B cell (primary cell): ENCODE measurements around the gene CNKSR2. TPM values are rescaled to one million over a fixed set of nuclear protein-coding genes. Genes with fewer than 3 reads are reported as not detected.

ENCODE experiments used
- ATAC-seq: fragments of 200-7000 bp; cut with Tn5 transposase; one replicate; pipeline ENCODE4 v1.10.0; 2021; ENCODE audit warnings: low read depth, mild to moderate bottlenecking, moderate number of reproducible peaks, moderate library complexity
- CTCF ChIA-PET: fragments of 350-600 bp; sonication (Branson Sonifier 250); formaldehyde crosslinking; loops from one replicate; lab custom pipeline; 2021; ENCODE audit warnings: antibody characterized with exemption, inconsistent platforms; lab: Charles Lee
- POLR2A ChIA-PET: fragments of 350-600 bp; sonication (Branson Sonifier 250); formaldehyde crosslinking; loops from one replicate; lab custom pipeline; 2021; ENCODE audit warnings: antibody characterized with exemption; lab: Charles Lee
- DNase-seq: peaks from one replicate; pipeline ENCODE4 v3.0.0; 2013
- H2AFZ ChIP-seq: 2 replicates; pipeline ENCODE4 v1.6.1; 2012; ENCODE audit warnings: mild to moderate bottlenecking, low read depth, low read length; ENCODE audit not compliant: insufficient read depth, poor library complexity, severe bottlenecking
- H3K27ac ChIP-seq, 2 donors: 1 replicate in 1 of 2; 2 replicates in 1 of 2; pipeline ENCODE4 v1.5.1; 2012 to 2013; ENCODE audit warnings: low read length in 2 of 2, mild to moderate bottlenecking in 2 of 2, moderate library complexity in 1 of 2
- H3K27me3 ChIP-seq, 4 experiments: fragments of 200-600 bp in 1 of 4; sonication (generic) in 1 of 4; replicated peaks in 1 of 4; 1 replicate in 2 of 4; 2 replicates in 2 of 4; pipeline versions ENCODE4 v1.6.1 to v1.7.0; 2013 to 2016; ENCODE audit warnings: low read length in 3 of 4, mild to moderate bottlenecking in 2 of 4, mixed read lengths in 1 of 4, moderate library complexity in 1 of 4; ENCODE audit not compliant: insufficient read depth in 4 of 4, control insufficient read depth in 3 of 4; ENCODE audit errors: control extremely low read depth in 1 of 4
- H3K36me3 ChIP-seq, 2 experiments: replicated peaks in 1 of 2; 1 replicate in 1 of 2; 2 replicates in 1 of 2; pipeline versions ENCODE4 v1.6.1 to v1.7.1; 2013; ENCODE audit warnings: low read length in 1 of 2; ENCODE audit not compliant: insufficient read depth in 2 of 2, control insufficient read depth in 1 of 2; ENCODE audit errors: control extremely low read depth in 1 of 2, extremely low read depth in 1 of 2
- H3K4me1 ChIP-seq, 2 donors: fragments of 200-600 bp in 1 of 2; sonication (generic) in 1 of 2; 1 replicate in 1 of 2; 2 replicates in 1 of 2; pipeline versions ENCODE4 v1.5.1 to v1.6.1; 2013 to 2017; ENCODE audit warnings: low read length in 2 of 2; ENCODE audit not compliant: control insufficient read depth in 2 of 2, insufficient read depth in 2 of 2
- H3K4me2 ChIP-seq: replicated peaks from 2 replicates; pipeline ENCODE3; 2012; ENCODE audit warnings: mild to moderate bottlenecking, low read depth, low read length; ENCODE audit not compliant: poor library complexity, severe bottlenecking
- H3K4me3 ChIP-seq, 5 experiments: fragments of 200-600 bp in 1 of 5; sonication (generic) in 1 of 5; 1 replicate in 3 of 5; 2 replicates in 2 of 5; pipeline versions ENCODE4 v1.5.1 to v1.7.0; 2011 to 2016; ENCODE audit warnings: low read length in 4 of 5, mild to moderate bottlenecking in 4 of 5, low read depth in 2 of 5, control low read depth in 1 of 5, moderate library complexity in 1 of 5; ENCODE audit not compliant: insufficient read depth in 1 of 5; ENCODE audit errors: control extremely low read depth in 1 of 5, extremely low read depth in 1 of 5
- H3K79me2 ChIP-seq: fragments of 200-600 bp; sonication (generic); one replicate; pipeline ENCODE4 v1.6.0; 2016; ENCODE audit warnings: low read length; ENCODE audit not compliant: control insufficient read depth, insufficient read depth
- H3K9ac ChIP-seq: fragments of 200-600 bp; sonication (generic); 2 replicates; pipeline ENCODE4 v1.6.1; 2017; ENCODE audit warnings: mild to moderate bottlenecking, low read length, moderate library complexity
- H3K9me3 ChIP-seq, 3 donors: one replicate each; pipeline versions ENCODE4 v1.6.1 to v1.7.1; 2013; ENCODE audit warnings: low read length in 2 of 3; ENCODE audit not compliant: control insufficient read depth in 2 of 3, insufficient read depth in 1 of 3; ENCODE audit errors: control extremely low read depth in 1 of 3
- H4K20me1 ChIP-seq: 2 replicates; pipeline ENCODE4 v1.6.0; 2012; ENCODE audit warnings: mild to moderate bottlenecking, low read length; ENCODE audit not compliant: insufficient read depth, control insufficient read depth, poor library complexity, severe bottlenecking
- H3K27ac Mint-ChIP-seq: one replicate; pipeline ENCODE4 v1.8.0; 2021; ENCODE audit warnings: mixed read lengths
- H3K27me3 Mint-ChIP-seq: one replicate; pipeline ENCODE4 v1.8.0; 2021; ENCODE audit warnings: mixed read lengths
- H3K4me1 Mint-ChIP-seq: one replicate; pipeline ENCODE4 v1.8.0; 2021; ENCODE audit warnings: mixed read lengths
- H3K4me3 Mint-ChIP-seq: one replicate; pipeline ENCODE4 v1.8.0; 2021; ENCODE audit warnings: mixed read lengths
- H3K9me3 Mint-ChIP-seq: one replicate; pipeline ENCODE4 v1.8.0; 2022; ENCODE audit warnings: mixed read lengths; ENCODE audit not compliant: insufficient read depth
- EZH2 ChIP-seq: IDR thresholded peaks from 2 replicates; pipeline ENCODE4 v1.6.1; 2012; ENCODE audit warnings: borderline replicate concordance, low read depth, mild to moderate bottlenecking, moderate library complexity, low read length; ENCODE audit not compliant: insufficient read depth, poor library complexity, severe bottlenecking
- WGBS: methylation state at CpG from one replicate; pipeline ENCODE4 v1.1.5; 2013; ENCODE audit warnings: missing lambda C conversion rate; ENCODE audit not compliant: insufficient coverage; 5-methylcytosine and 5-hydroxymethylcytosine counted together
- intact Hi-C: fragments of 100-400 bp; cut with micrococcal nuclease; formaldehyde crosslinking; loops from one replicate; pipeline ENCODE4 v1.10.0; 2022
- polyA plus RNA-seq: library from polyadenylated mRNA; depleted of rRNA; stranded (reverse); fragments of >200 nt; gene quantifications from 2 replicates; pipeline ENCODE4 v1.2.3, GENCODE V29; 2012
- total RNA-seq, 2 donors: library from RNA; stranded (reverse); fragments of 120-200 nt in 1 of 2; gene quantifications; 1 replicate in 1 of 2; 2 replicates in 1 of 2; pipeline versions ENCODE4 v1.2.3 to v1.2.4, GENCODE V29; 2013 to 2022
- TF ChIP-seq, protein P1 (sequence below): fragments of 200-600 bp; IDR thresholded peaks from one replicate; pipeline ENCODE4 v1.8.0; 2022; ENCODE audit warnings: antibody characterized with exemption, mild to moderate bottlenecking

Gene CNKSR2
- total and polyA plus RNA-seq, 2 donors (not counting 1 experiment from before 2014, with no cell fraction given), result 11.5 to 18.8 TPM

DNA sequence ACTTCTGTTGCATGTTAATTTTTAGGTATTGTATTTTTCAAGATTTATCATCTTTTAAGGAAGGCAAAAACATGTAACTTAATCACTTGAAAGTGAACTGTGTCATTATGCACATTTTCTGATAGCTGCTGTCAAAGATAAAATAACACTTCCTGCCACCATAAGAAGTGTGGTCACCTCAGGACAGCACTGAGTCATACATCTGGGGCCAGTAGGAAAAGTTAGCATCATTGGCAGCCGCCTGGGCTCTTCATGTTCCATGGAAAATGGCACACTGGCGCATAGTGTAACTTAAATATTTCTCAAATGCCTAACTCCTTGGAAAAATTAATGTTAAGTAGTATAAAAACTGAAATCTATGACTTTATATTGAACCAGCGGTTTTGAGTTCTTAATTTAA is 24.2 kb downstream of the CNKSR2 start:
- TF ChIP-seq, protein P1, sequence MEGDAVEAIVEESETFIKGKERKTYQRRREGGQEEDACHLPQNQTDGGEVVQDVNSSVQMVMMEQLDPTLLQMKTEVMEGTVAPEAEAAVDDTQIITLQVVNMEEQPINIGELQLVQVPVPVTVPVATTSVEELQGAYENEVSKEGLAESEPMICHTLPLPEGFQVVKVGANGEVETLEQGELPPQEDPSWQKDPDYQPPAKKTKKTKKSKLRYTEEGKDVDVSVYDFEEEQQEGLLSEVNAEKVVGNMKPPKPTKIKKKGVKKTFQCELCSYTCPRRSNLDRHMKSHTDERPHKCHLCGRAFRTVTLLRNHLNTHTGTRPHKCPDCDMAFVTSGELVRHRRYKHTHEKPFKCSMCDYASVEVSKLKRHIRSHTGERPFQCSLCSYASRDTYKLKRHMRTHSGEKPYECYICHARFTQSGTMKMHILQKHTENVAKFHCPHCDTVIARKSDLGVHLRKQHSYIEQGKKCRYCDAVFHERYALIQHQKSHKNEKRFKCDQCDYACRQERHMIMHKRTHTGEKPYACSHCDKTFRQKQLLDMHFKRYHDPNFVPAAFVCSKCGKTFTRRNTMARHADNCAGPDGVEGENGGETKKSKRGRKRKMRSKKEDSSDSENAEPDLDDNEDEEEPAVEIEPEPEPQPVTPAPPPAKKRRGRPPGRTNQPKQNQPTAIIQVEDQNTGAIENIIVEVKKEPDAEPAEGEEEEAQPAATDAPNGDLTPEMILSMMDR, result no peak
- TF ChIP-seq EZH2, result no peak
- intact Hi-C loops, result no loop called here
- Histone ChIP-seq H4K20me1 (no peaks in the 10 kb centered on the region), H3K4me2 (no peak overlapping the region), H3K4me1 (peaks cover 4 to 10% of the 10 kb centered on the region in 2 donors), H3K27ac (no peak overlapping the region), H3K9me3 (no peaks in the 10 kb centered on the region), H3K9ac (no peak overlapping the region), H3K4me3 (no peak overlapping the region), H3K36me3 (no peaks in the 10 kb centered on the region), H3K27me3 (no peaks in the 10 kb centered on the region), H2AFZ (no peak overlapping the region), H3K79me2 (peaks cover 7% of the 10 kb centered on the region)
- no peak for DNase-seq
- ATAC-seq, result no peak
- H3K9me3 Mint-ChIP-seq, result no peaks in the 10 kb centered on the region
- no CpG with 5 or more reads among the region's 3 CpGs for WGBS
- H3K4me1 Mint-ChIP-seq, result peaks cover 23% of the 10 kb centered on the region
- no peaks in the 10 kb centered on the region for H3K27me3 Mint-ChIP-seq
- POLR2A ChIA-PET, result no interaction called here
- H3K27ac Mint-ChIP-seq, result no peak overlapping the region
- no peak overlapping the region for H3K4me3 Mint-ChIP-seq
- CTCF ChIA-PET, result no interaction called here

DNA sequence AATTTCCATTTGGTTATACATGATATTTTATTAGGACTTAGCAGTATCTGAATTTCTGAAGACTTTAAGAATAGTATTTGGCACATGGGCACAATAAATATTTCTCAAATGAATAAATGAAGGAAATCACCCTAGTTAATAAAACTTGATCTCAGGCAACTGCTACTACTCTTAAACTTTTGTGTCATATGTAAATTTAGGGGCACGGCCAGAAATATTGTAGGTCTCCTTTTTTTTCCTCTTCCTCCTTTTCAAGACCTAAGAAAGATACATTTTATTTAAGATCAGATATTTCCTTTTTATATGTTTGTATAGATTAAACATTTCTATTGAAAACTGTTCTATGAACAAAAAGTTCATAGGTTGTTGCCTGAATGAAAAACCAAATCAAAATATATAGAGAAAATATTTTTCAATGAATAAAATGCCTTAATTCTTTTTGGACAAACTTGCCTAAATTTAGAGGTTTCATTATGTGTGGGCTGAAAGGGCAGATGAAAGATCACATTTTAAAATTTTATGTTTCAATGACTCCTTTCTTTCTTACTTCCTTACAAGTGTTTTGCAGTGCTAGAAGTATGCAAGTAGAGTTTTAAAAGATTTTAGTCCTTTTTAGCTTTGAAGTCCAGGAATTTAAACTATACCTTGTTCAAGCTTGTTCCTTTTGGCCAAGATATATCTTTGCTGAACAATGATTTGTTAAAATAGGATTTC is 26.3 kb downstream of the CNKSR2 start:
- POLR2A ChIA-PET, result interaction anchor here (0.6 kb wide), 1 partner anchor 26 kb away, joined by 4 read pairs; the partner anchor contains the start of gene CNKSR2
- no peak overlapping the region for H2AFZ ChIP-seq
- intact Hi-C loops, result no loop called here
- H3K27ac Mint-ChIP-seq, result no peak overlapping the region
- no peaks in the 10 kb centered on the region for H3K27me3 Mint-ChIP-seq
- WGBS, result no CpG with 5 or more reads among the region's 1 CpG
- no peaks in the 10 kb centered on the region for H3K9me3 Mint-ChIP-seq
- no peak overlapping the region for H3K4me3 ChIP-seq
- no peak for DNase-seq
- H4K20me1 ChIP-seq, result no peaks in the 10 kb centered on the region
- H3K9me3 ChIP-seq, result no peaks in the 10 kb centered on the region
- peak overlapping the region in 1 of 2 donors; percentile 31 for H3K27ac ChIP-seq
- peaks cover 5% of the 10 kb centered on the region for H3K79me2 ChIP-seq
- ATAC-seq, result no peak
- H3K4me1 ChIP-seq, result peaks cover 4 to 10% of the 10 kb centered on the region in 2 donors
- TF ChIP-seq, protein P1, result no peak
- TF ChIP-seq EZH2, result no peak
- no peak overlapping the region for H3K4me3 Mint-ChIP-seq
- no peak overlapping the region for H3K4me2 ChIP-seq
- peaks cover 19% of the 10 kb centered on the region for H3K4me1 Mint-ChIP-seq
- H3K9ac ChIP-seq, result no peak overlapping the region
- H3K36me3 ChIP-seq, result no peaks in the 10 kb centered on the region
- CTCF ChIA-PET, result interaction anchor here (1.0 kb wide), 1 partner anchor 26 kb away, joined by 3 read pairs; no protein-coding TSS in a partner anchor
- no peaks in the 10 kb centered on the region for H3K27me3 ChIP-seq
